ENCODE measurements around the gene GOLGB1.
"Not testable (repeated sequence)": the region's sequence is repeated elsewhere in the genome, so short reads cannot be mapped to it uniquely, and the experiment has no call there.

GOLGB1 gene

GRCh38 chr3:121739902-121740301 is 9.6 kb downstream of the GOLGB1 start:
- DNase-seq = no peak

- no peak for DNase-seq
Observed at GRCh38 chr3:121737644-121738043, 11.9 kb downstream of the GOLGB1 start.

- no peak for DNase-seq
Observed at GRCh38 chr3:121736112-121736511, 13.4 kb downstream of the GOLGB1 start.

GRCh38 chr3:121735047-121735696 is 14.4 kb downstream of the GOLGB1 start:
- DNase-seq = no peak

DNA sequence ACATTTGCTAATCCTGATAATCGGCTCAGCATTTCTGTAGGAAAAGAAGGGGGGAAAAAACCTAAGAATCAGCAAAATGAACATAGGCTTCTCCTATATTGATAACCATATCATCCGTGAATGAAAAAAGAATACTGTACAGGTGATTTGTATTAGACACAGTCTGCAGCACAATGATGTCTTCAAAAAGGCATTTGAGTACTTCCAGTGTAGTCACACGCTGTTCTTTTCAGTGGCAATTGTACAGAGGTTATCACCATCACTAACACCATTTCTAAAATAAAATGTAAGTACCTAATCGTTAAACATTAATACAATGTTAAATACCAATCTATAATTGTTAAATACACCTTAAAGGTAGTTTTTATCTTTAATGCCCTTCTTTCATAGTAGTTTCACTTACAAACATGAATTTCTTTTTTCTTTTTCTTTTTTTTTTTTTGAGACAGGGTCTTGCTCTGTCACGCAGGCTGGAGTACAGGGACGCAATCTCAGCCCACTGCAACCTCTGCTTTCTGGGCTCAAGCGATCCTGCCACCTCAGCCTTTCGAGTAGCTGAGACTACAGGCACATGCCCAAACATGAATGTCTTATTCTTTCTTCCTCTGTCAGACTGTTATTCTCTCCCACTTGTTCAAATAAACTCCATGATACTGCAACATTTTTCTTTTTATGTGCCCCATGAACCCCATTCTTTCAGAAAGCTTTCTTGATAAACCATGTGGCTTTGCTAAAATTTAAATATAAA is 18.4 kb downstream of the GOLGB1 start:
- DNase-seq = no peak

DNA sequence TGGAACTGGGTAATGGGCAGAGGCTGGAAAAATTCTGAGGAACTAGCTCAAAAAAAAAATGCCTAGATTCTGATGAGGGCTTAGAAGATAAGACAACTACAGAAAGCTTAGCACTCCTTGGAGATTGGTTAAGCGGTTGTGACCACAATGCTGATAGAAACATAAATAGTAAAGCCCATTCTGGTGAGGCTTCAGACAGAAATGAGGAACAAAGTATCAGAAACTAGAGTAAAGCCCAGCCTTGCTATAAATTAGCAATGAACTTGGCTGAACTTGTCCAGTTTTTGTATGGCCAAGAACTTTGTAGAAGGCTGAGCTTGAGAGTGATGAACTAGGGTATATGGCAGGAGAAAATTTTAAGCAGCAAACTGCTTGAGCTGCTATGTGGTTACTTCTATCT is 25.4 kb downstream of the GOLGB1 start:
- no peak for DNase-seq

GRCh38 chr3:121723485-121723884 is 26.1 kb downstream of the GOLGB1 start:
- no peak for DNase-seq

DNA sequence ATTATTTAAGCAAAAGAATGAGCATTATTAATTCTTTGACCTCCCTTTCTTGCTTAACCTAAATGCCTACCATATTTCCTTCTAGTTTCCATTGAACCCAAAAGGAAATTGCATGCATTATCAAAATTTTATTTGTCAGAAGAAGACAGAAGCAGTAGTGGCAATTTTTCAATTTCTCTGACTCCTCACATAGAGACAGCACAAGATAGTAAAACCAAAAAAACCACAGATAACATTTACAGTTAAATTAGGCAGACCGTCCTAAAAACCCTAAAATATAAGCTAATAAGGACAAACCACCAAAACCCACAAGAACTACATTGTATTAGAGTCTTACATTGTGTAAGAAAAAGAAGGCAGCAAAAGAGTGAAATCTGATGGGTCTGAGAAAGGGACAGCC is 27.1 kb downstream of the GOLGB1 start:
- DNase-seq = no peak

DNA sequence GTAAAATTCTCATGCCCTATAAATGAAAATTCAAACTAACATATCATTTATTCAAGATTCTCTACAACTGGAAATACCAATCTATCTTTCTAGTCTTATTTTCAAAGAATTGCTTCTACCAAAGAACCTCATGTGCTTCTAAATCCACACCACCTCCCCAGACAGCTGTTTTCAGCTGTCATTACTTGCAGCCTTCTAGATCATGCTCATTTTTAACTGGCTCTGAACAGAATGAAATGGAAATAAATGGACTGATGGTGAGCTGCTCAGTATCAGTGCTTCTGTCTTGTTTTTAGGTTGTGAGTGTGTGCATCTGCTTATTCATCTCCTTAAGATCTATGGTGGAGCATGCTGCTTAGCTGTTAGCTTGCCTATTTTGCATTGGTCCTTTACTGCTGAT is 29.4 kb downstream of the GOLGB1 start:
- no peak for DNase-seq

GRCh38 chr3:121719423-121719822 is 30.1 kb downstream of the GOLGB1 start:
- DNase-seq = no peak

GRCh38 chr3:121718205-121718846 is 31.2 kb downstream of the GOLGB1 start:
- DNase-seq = no peak

DNA sequence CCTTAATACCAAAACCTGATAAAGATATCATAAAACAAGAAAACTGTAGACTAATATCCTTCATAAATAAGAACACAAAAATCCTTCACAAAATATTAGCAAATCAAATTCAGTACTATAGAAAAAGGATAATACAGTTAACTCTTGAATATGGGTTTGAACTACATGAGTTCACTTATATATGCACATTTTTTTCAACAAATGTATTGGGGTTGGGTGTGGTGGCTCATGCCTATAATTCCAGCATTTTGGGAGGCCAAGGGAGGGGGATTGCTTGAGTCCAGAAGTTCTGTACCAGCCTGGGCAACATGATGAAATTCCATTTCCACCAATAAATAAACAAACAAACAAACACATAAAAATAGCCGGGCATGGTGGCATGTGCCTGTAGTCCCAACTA is 39.2 kb downstream of the GOLGB1 start:
- no peak for DNase-seq

DNA sequence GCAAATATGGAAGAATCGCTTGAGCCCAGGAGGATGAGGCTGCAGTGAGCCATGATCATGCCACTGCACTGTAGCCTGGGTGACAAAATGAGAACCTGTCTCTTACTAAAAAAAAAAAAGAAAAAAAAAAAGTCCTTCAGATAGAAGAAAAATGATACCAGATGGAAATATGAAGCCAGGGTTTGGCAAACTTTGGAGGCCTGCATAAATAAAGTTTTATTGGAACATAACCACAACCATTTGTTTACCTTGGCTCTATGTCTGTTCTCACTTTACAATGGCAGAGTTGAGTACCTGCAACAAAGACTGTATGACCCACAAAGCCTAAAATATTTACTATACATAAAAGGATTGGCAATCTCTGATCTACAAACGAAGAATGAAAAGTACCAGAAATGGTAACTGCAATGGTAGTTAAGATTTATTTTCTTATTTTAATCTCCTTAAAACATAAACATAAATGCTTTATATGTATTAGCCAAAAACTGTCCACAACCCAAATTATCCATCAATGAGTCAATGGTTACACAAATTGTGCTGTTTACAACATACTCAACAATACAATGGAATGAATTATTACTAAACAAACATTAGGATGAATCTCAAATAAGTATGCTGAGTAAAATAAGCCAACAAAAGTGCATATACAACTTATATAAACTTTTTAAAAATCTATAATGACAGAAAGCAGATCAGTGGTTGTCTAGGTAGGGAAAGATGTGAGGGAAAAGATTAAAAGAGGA is 41.8 kb downstream of the GOLGB1 start:
- no peak for DNase-seq

- no peak for DNase-seq
Observed at GRCh38 chr3:121705541-121705940, 44.0 kb downstream of the GOLGB1 start.

DNA sequence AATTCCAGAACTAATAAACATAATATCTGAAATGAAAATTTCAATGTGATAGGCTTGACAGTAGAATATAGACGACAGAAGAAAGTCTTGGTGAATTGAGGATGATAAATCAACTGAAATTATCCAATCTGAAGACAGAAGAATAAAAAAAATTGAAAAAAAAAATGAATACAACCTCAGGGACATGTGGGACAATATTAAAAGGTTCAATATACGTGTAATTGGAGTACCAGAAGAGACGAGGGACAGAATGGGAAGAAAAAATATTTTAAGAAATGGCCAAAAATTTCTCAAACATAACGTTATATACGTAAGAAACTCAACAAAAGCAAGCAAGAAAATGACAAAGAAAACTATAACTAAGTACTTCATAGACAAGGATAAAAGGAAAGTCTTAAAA is 45.6 kb downstream of the GOLGB1 start:
- no peak for DNase-seq

GRCh38 chr3:121698901-121699300 is 50.6 kb downstream of the GOLGB1 start:
- no peak for DNase-seq

DNA sequence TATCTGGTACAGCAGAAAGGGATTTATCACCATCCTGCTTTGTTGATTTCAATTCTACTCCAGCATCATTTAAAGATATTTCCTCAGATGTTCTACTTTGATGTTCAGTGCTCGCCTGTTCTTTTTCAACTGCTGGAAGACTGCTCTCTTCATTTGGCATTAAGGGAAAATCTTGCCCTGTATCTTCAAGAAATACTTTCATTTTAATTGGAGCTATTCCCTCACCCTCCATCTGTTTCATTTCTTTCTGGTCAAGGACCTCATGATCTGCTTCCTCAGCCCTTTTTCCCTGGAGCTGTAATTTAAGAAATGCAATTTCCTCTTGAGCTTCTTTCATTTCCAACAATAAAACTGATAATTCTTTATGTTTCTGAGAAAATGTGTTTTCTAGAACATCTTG is 51.1 kb downstream of the GOLGB1 start:
- no peak for DNase-seq

- DNase-seq = no peak
Observed at GRCh38 chr3:121696186-121696585, 53.4 kb downstream of the GOLGB1 start.

DNA sequence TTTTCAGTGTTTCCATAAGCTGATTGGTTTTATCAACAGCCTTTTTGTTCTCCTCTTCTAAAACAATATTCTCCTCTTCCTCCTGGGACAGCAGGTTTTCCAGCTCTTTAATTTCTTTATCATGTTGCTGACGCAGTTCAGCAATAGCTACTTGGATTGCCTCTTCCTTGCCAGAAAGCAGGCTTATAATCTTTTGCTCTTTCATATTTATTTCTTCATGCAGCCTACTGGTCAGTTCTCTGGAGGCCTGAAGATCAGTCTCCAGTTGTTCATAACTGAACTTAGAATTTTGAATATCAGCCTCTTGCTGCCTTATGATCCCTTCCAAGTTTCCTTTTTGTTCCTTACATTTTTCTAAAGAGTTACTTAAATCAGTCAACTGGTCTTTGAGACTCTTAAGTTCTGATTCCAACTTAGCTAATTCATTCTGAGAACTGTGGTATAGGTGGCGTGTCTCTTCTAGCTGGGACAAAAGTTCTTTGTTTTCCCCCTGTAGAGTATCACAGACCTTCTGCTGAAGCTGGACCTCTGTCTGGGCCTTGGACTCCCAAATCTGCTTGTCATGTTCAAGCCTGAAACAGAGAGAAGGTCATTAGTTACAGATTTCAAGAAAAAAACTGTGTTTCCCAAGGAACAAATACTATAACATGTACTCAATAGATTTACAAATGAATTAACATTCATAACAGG is 57.4 kb downstream of the GOLGB1 start:
- DNase-seq = no peak

GRCh38 chr3:121690777-121691405 is 58.6 kb downstream of the GOLGB1 start:
- no peak for DNase-seq

DNA sequence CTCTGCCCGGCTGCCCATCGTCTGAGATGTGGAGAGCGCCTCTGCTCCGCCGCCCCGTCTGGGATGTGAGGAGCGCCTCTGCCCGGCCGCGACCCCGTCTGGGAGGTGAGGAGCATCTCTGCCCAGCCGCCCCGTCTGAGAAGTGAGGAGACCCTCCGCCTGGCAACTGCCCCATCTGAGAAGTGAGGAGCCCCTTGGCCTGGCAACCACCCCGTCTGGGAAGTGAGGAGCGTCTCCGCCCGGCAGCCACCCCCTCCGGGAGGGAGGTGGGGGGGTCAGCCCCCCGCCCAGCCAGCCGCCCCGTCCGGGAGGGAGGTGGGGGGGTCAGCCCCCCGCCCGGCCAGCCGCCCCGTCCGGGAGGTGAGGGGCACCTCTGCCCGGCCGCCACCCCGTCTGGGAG is 60.8 kb downstream of the GOLGB1 start:
- DNase-seq = not testable (repeated sequence)

GRCh38 chr3:121681792-121682191 is 67.7 kb downstream of the GOLGB1 start:
- DNase-seq = no peak

Data from inflammatory macrophage (primary cell).